GM23338 (cell line): ENCODE data around the gene MCM3AP. TPM values are rescaled to one million over a fixed set of nuclear protein-coding genes. Genes with fewer than 3 reads are reported as not detected.

Source experiments
- ATAC-seq: fragments of 200-7000 bp; cut with Tn5 transposase; 3 replicates; pipeline ENCODE4 v1.9.1; 2020
- DNase-seq: peaks from one replicate; pipeline ENCODE4 v3.0.0-alpha.2; 2015; ENCODE audit warnings: low spot score
- H2AFZ ChIP-seq: fragments of 200-600 bp; sonication (generic); 2 replicates; pipeline ENCODE4 v1.8.0; 2016; ENCODE audit warnings: antibody characterized with exemption, mild to moderate bottlenecking, moderate library complexity
- H3F3A ChIP-seq: fragments of 200-600 bp; sonication (generic); replicated peaks from 2 replicates; pipeline ENCODE4 v1.8.0; 2017; ENCODE audit warnings: antibody characterized with exemption, mixed run types, low read depth
- H3K27ac ChIP-seq: fragments of 200-600 bp; sonication (generic); 2 replicates; pipeline ENCODE4 v1.6.1; 2016; ENCODE audit warnings: low read depth
- H3K27me3 ChIP-seq: fragments of 200-600 bp; sonication (generic); 2 replicates; pipeline ENCODE4 v1.8.0; 2016; ENCODE audit warnings: mild to moderate bottlenecking, mixed run types, moderate library complexity; ENCODE audit not compliant: insufficient read depth
- H3K36me3 ChIP-seq: fragments of 200-600 bp; sonication (generic); 2 replicates; pipeline ENCODE4 v1.8.0; 2016; ENCODE audit warnings: mild to moderate bottlenecking; ENCODE audit not compliant: insufficient read depth
- H3K4me1 ChIP-seq: fragments of 200-600 bp; sonication (generic); 2 replicates; pipeline ENCODE4 v1.8.0; 2016; ENCODE audit warnings: mild to moderate bottlenecking, moderate library complexity; ENCODE audit not compliant: insufficient read depth
- H3K4me2 ChIP-seq: fragments of 200-600 bp; sonication (generic); 2 replicates; pipeline ENCODE4 v1.7.1; 2017; ENCODE audit warnings: mixed run types
- H3K4me3 ChIP-seq: fragments of 200-600 bp; sonication (generic); 2 replicates; pipeline ENCODE4 v1.6.1; 2016; ENCODE audit warnings: mixed run types
- H3K79me2 ChIP-seq: fragments of 200-600 bp; sonication (generic); replicated peaks from 2 replicates; pipeline ENCODE4 v1.8.0; 2017; ENCODE audit warnings: mild to moderate bottlenecking; ENCODE audit not compliant: insufficient read depth
- H3K9me2 ChIP-seq: fragments of 200-600 bp; sonication (generic); 2 replicates; pipeline ENCODE4 v1.8.0; 2017; ENCODE audit not compliant: insufficient read depth
- H4K20me1 ChIP-seq: fragments of 200-600 bp; sonication (generic); replicated peaks from 2 replicates; pipeline ENCODE4 v1.8.0; 2017; ENCODE audit warnings: mild to moderate bottlenecking; ENCODE audit not compliant: insufficient read depth
- H3K27ac Mint-ChIP-seq: 2 replicates; pipeline ENCODE4 v1.8.0; 2020; ENCODE audit warnings: inconsistent platforms, mild to moderate bottlenecking, moderate library complexity, mixed read lengths
- H3K27me3 Mint-ChIP-seq: 3 replicates; pipeline ENCODE4 v1.8.0; 2022; ENCODE audit warnings: low read depth, mild to moderate bottlenecking, moderate library complexity, mixed read lengths, inconsistent platforms; ENCODE audit not compliant: insufficient read depth, poor library complexity
- H3K36me3 Mint-ChIP-seq: 3 replicates; pipeline ENCODE4 v1.8.0; 2021; ENCODE audit warnings: low read depth, mild to moderate bottlenecking, inconsistent platforms, moderate library complexity, mixed read lengths
- H3K4me1 Mint-ChIP-seq: 3 replicates; pipeline ENCODE4 v1.8.0; 2020; ENCODE audit warnings: mild to moderate bottlenecking, inconsistent platforms, mixed read lengths
- H3K4me3 Mint-ChIP-seq: 3 replicates; pipeline ENCODE4 v1.8.0; 2021; ENCODE audit warnings: moderate library complexity, mild to moderate bottlenecking, inconsistent platforms, mixed read lengths
- H3K9me3 Mint-ChIP-seq: 3 replicates; pipeline ENCODE4 v1.8.0; 2020; ENCODE audit warnings: moderate library complexity, mild to moderate bottlenecking, inconsistent platforms, mixed read lengths
- CREB1 ChIP-seq: fragments of 250-450 bp; sonication (Bioruptor Pico); IDR thresholded peaks from 2 replicates; pipeline ENCODE4 v1.5.0; 2020; ENCODE audit warnings: low read depth, mild to moderate bottlenecking, moderate library complexity
- CTCF ChIP-seq, 2 experiments: fragments of 200-600 bp in 1 of 2; sonication (generic) in 1 of 2; conservative IDR thresholded peaks; 2 replicates each; pipeline versions ENCODE4 v1.5.1 to v1.6.1; 2016 to 2017; ENCODE audit warnings: antibody characterized with exemption in 2 of 2, low read depth in 2 of 2, mild to moderate bottlenecking in 2 of 2, moderate library complexity in 1 of 2
- EZH2 ChIP-seq: fragments of 200-600 bp; sonication (generic); IDR thresholded peaks from one replicate; pipeline ENCODE4 v1.8.0; 2017; ENCODE audit warnings: antibody characterized with exemption, mild to moderate bottlenecking, low read depth; ENCODE audit not compliant: unreplicated experiment
- JUNB ChIP-seq: IDR thresholded peaks from one replicate; pipeline ENCODE4 v1.6.1; 2016; ENCODE audit warnings: antibody characterized with exemption; ENCODE audit not compliant: unreplicated experiment
- NANOG ChIP-seq: IDR thresholded peaks from 2 replicates; pipeline ENCODE4 v1.6.1; 2016; ENCODE audit warnings: antibody characterized with exemption, borderline replicate concordance
- REST ChIP-seq: IDR thresholded peaks from one replicate; pipeline ENCODE4 v1.6.1; 2018; ENCODE audit warnings: antibody characterized with exemption; ENCODE audit not compliant: unreplicated experiment
- STAT1 ChIP-seq: IDR thresholded peaks from one replicate; pipeline ENCODE4 v1.6.1; 2016; ENCODE audit warnings: antibody characterized with exemption; ENCODE audit not compliant: unreplicated experiment
- ZNF114 ChIP-seq: fragments of 250-450 bp; sonication (Bioruptor Pico); IDR thresholded peaks from 2 replicates; pipeline ENCODE4 v1.5.0; 2020; ENCODE audit warnings: mild to moderate bottlenecking, moderate library complexity
- ZNF331 ChIP-seq: fragments of 250-450 bp; sonication (Bioruptor Pico); IDR thresholded peaks from 2 replicates; pipeline ENCODE4 v1.5.0; 2020; ENCODE audit warnings: low read depth, mild to moderate bottlenecking, moderate library complexity
- ZNF462 ChIP-seq: fragments of 250-450 bp; sonication (Bioruptor Pico); IDR thresholded peaks from 2 replicates; pipeline ENCODE4 v1.5.0; 2020; ENCODE audit warnings: mild to moderate bottlenecking, moderate library complexity
- polyA plus RNA-seq: library from polyadenylated mRNA; unstranded; fragments of >200 nt; fragmentation: Nextera tagmentation; extraction: Ambion mirVana; gene quantifications from 2 replicates; pipeline ENCODE4 v1.2.1, GENCODE V29; 2016
- total RNA-seq: library from RNA; depleted of rRNA; stranded (reverse); fragments of >200 nt; shearing (Covaris generic); gene quantifications from 2 replicates; pipeline ENCODE4 v1.2.3, GENCODE V29; 2014

Gene MCM3AP
- total and polyA plus RNA-seq, 2 experiments from 2014 or later: 39.2 to 123 TPM

- Histone ChIP-seq H3K36me3 (peaks cover 29% of the 10 kb centered on the region), H3K27me3 (no peaks in the 10 kb centered on the region), H3K79me2 (no peaks in the 10 kb centered on the region), H4K20me1 (peaks cover 10% of the 10 kb centered on the region; the same call in 1 of the 2 replicates), H3K4me2 (no peak overlapping the region), H3K4me1 (no peaks in the 10 kb centered on the region), H3K27ac (no peak overlapping the region), H3F3A (0 out of 2 replicates have a peak, but pooled peaks cover 6% of the 10 kb centered on the region), H3K4me3 (no peak overlapping the region), H2AFZ (no peak overlapping the region), H3K9me2 (no peaks in the 10 kb centered on the region)
- H3K36me3 Mint-ChIP-seq: peaks cover 76% of the 10 kb centered on the region
- no peaks in the 10 kb centered on the region for H3K9me3 Mint-ChIP-seq
- H3K27ac Mint-ChIP-seq: no peak overlapping the region
- no peak for DNase-seq
- H3K4me3 Mint-ChIP-seq: no peak overlapping the region
- TF ChIP-seq JUNB: no peak
- TF ChIP-seq ZNF462: no peak
- no peak for TF ChIP-seq STAT1
- no peak for TF ChIP-seq CTCF (conservative IDR thresholded peaks at IDR 0.05; ENCODE audit: low read depth in 2 of 2)
- TF ChIP-seq CREB1 (CRISPR knock-in tag): no peak
- no peak for TF ChIP-seq EZH2
- TF ChIP-seq REST: no peak
- TF ChIP-seq ZNF114 (CRISPR knock-in tag): no peak
- TF ChIP-seq NANOG: no peak
- TF ChIP-seq ZNF331 (CRISPR knock-in tag): no peak
- no peaks in the 10 kb centered on the region for H3K4me1 Mint-ChIP-seq
- peaks cover 8% of the 10 kb centered on the region for H3K27me3 Mint-ChIP-seq
- no peak for ATAC-seq
These were observed 17.0 kb downstream of the MCM3AP start for GRCh38 chr21:46268371-46268770.
